CD4-positive, alpha-beta memory T cell (primary cell): ENCODE measurements around the gene MYOCD. TPM values are rescaled to one million over a fixed set of nuclear protein-coding genes. Genes with fewer than 3 reads are reported as not detected.

Experiments
- CTCF ChIA-PET: fragments of 350-600 bp; sonication (Branson Sonifier 250); formaldehyde crosslinking; loops from one replicate; lab custom pipeline; 2021; ENCODE audit warnings: inconsistent platforms; ENCODE audit not compliant: partially characterized antibody; lab: Charles Lee
- POLR2A ChIA-PET: fragments of 350-600 bp; sonication (Branson Sonifier 250); formaldehyde crosslinking; loops from one replicate; lab custom pipeline; 2021; ENCODE audit not compliant: partially characterized antibody; lab: Charles Lee
- DNase-seq, 5 donors: peaks; one replicate each; pipeline versions ENCODE4 v3.0.0 to v3.0.0-alpha.2; 2020 to 2022; ENCODE audit warnings: mixed read lengths in 1 of 5
- H3K27ac ChIP-seq: one replicate; pipeline ENCODE4 v1.7.0; 2013; ENCODE audit warnings: low read depth, low read length
- H3K27me3 ChIP-seq: 2 replicates; pipeline ENCODE4 v1.7.0; 2013; ENCODE audit warnings: mild to moderate bottlenecking, low read length, moderate library complexity; ENCODE audit not compliant: insufficient read depth
- H3K36me3 ChIP-seq: 2 replicates; pipeline ENCODE4 v1.7.0; 2013; ENCODE audit warnings: mild to moderate bottlenecking, low read length, moderate library complexity; ENCODE audit not compliant: insufficient read depth
- H3K4me1 ChIP-seq: 2 replicates; pipeline ENCODE4 v1.7.0; 2013; ENCODE audit warnings: mild to moderate bottlenecking, low read length, moderate library complexity; ENCODE audit not compliant: insufficient read depth
- H3K4me3 ChIP-seq, 2 donors: one replicate each; pipeline ENCODE4 v1.7.0; 2013; ENCODE audit warnings: low read length in 2 of 2, mild to moderate bottlenecking in 1 of 2
- H3K9me3 ChIP-seq, 2 donors: one replicate each; pipeline ENCODE4 v1.7.0; 2013; ENCODE audit warnings: low read length in 2 of 2, control low read depth in 1 of 2; ENCODE audit not compliant: control insufficient read depth in 1 of 2
- H3K27ac Mint-ChIP-seq, 7 donors: one replicate each; pipeline ENCODE4 v1.8.0; 2020 to 2021; ENCODE audit warnings: mixed read lengths in 7 of 7, mild to moderate bottlenecking in 6 of 7, inconsistent platforms in 3 of 7, moderate library complexity in 3 of 7
- H3K27me3 Mint-ChIP-seq, 2 donors: one replicate each; pipeline ENCODE4 v1.8.0; 2020 to 2021; ENCODE audit warnings: mixed read lengths in 2 of 2
- H3K36me3 Mint-ChIP-seq, 2 donors: one replicate each; pipeline ENCODE4 v1.8.0; 2020 to 2021; ENCODE audit warnings: mixed read lengths in 2 of 2, inconsistent platforms in 1 of 2, mild to moderate bottlenecking in 1 of 2
- H3K4me1 Mint-ChIP-seq, 4 donors: one replicate each; pipeline ENCODE4 v1.8.0; 2020 to 2021; ENCODE audit warnings: mixed read lengths in 4 of 4, mild to moderate bottlenecking in 1 of 4
- H3K4me3 Mint-ChIP-seq, 8 donors: one replicate each; pipeline ENCODE4 v1.8.0; 2020 to 2021; ENCODE audit warnings: mixed read lengths in 8 of 8, mild to moderate bottlenecking in 7 of 8, moderate library complexity in 6 of 8, inconsistent platforms in 3 of 8
- H3K9me3 Mint-ChIP-seq, 8 donors: one replicate each; pipeline ENCODE4 v1.8.0; 2020 to 2021; ENCODE audit warnings: mixed read lengths in 8 of 8, mild to moderate bottlenecking in 5 of 8, inconsistent platforms in 3 of 8, moderate library complexity in 1 of 8
- intact Hi-C: fragments of 100-400 bp; cut with micrococcal nuclease; formaldehyde crosslinking; loops from one replicate; pipeline ENCODE4 v1.15.1; 2023
- polyA plus RNA-seq, 2 donors: library from polyadenylated mRNA; unstranded; fragments of 300-500 nt; fragmentation: Illumina TruSeq; gene quantifications; one replicate each; pipeline ENCODE4 v1.2.3, GENCODE V29; 2021
- total RNA-seq, 2 experiments: library from RNA; stranded (reverse); gene quantifications; one replicate each; pipeline ENCODE4 v1.2.3, GENCODE V29; 2021

MYOCD gene, protein sequence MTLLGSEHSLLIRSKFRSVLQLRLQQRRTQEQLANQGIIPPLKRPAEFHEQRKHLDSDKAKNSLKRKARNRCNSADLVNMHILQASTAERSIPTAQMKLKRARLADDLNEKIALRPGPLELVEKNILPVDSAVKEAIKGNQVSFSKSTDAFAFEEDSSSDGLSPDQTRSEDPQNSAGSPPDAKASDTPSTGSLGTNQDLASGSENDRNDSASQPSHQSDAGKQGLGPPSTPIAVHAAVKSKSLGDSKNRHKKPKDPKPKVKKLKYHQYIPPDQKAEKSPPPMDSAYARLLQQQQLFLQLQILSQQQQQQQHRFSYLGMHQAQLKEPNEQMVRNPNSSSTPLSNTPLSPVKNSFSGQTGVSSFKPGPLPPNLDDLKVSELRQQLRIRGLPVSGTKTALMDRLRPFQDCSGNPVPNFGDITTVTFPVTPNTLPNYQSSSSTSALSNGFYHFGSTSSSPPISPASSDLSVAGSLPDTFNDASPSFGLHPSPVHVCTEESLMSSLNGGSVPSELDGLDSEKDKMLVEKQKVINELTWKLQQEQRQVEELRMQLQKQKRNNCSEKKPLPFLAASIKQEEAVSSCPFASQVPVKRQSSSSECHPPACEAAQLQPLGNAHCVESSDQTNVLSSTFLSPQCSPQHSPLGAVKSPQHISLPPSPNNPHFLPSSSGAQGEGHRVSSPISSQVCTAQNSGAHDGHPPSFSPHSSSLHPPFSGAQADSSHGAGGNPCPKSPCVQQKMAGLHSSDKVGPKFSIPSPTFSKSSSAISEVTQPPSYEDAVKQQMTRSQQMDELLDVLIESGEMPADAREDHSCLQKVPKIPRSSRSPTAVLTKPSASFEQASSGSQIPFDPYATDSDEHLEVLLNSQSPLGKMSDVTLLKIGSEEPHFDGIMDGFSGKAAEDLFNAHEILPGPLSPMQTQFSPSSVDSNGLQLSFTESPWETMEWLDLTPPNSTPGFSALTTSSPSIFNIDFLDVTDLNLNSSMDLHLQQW
- total RNA-seq, result not detected
- not detected for polyA plus RNA-seq

DNA sequence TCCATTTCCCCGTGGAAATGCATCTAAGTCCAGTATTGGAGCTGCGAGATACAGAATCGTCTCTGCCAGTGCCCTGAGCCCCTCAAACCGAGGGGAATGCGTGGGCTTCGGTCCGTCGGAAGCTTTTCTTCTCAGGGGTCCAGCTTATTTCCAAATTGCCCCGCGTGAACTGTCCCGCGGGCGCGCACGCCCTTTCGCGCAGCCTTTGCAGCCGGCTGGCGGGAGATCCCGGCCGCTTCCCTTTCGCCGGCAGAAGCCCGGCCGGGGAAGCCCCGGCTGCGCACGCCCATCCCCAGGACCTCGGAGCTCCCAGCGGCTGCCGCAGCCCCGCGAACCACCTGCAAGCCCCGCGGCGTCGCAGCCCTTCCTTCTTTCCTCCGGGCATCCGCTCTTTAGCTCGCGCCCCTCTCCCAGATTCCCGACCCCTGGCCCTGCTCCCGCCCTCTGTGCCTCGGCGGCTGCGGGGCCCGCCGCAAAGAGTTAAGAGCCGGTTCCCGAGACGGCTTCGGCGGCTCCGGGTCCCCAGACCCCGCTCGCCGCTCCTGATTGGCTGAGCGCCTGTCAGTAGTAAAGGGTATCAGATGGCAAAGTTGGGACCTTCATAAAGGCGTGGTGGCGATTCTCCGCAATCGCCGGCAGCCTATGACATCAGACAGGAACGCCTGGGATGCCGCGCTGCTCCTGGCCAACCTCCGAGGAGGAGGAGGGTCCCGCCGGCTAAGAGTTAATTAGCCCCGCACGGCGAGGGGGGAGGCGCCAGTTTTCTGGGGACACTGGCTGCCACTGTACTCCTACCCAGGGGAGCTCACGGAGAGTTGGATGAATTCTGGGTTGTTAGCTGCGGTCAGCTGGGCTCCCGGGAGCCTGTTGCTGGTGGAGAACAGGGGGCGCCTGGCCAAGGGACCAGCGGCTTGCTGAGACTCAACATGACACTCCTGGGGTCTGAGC lies at the start of gene MYOCD:
Gene MYOCD, plus strand, starts transcription at position 628 of the 948 bp plus-strand sequence. Its CDS starts 299 bp downstream, at position 927.
- no peak within 1 kb of the TSS for H3K4me3 ChIP-seq
- intact Hi-C loops, result no loop called here
- no peak within 1 kb of the TSS for H3K27ac ChIP-seq
- H3K9me3 ChIP-seq, result no peaks in the 10 kb centered on the region
- Mint-ChIP-seq H3K27me3 (peaks cover 25 to 29% of the 10 kb centered on the region in 2 donors), H3K4me1 (peaks cover 0 to 6% (median 2%) of the 10 kb centered on the region in 4 donors), H3K36me3 (no peaks in the 10 kb centered on the region), H3K27ac (no peak within 1 kb of the TSS), H3K9me3 (peaks cover 0 to 12% (median 5%) of the 10 kb centered on the region in 8 donors), H3K4me3 (peak within 1 kb of the TSS in 2 of 8 donors; percentile 11 to 27)
- no peak for DNase-seq
- ChIA-PET CTCF (no interaction called here), POLR2A (no interaction called here)
- no peaks in the 10 kb centered on the region for H3K36me3 ChIP-seq
- no peaks in the 10 kb centered on the region for H3K4me1 ChIP-seq
- no peaks in the 10 kb centered on the region for H3K27me3 ChIP-seq

DNA sequence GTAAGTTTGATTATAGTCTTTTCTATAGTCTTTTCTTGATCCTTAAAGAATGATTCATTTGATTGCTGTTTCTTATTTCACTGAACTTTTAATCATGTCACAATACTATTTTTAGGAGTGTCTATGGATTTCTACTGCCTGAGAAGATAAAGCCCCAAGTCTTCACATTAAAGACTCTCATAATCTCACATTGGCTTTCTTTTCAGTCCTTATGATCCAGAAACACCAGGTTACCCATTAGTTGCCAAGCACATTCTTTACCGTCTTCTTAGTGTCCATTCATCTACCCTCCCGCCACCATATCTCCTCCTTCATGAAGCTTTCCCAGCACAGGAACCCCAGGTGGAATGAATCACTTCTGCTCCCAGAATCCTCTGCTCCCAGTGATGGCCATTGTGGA lies 49.5 kb upstream of the MYOCD start:
- ChIA-PET CTCF (no interaction called here), POLR2A (no interaction called here)
- Mint-ChIP-seq H3K4me3 (no peak overlapping the region), H3K27ac (no peak overlapping the region), H3K4me1 (no peaks in the 10 kb centered on the region), H3K36me3 (no peaks in the 10 kb centered on the region), H3K9me3 (peaks cover 0 to 3% (median under 1%) of the 10 kb centered on the region in 8 donors), H3K27me3 (no peaks in the 10 kb centered on the region)
- Histone ChIP-seq H3K9me3 (no peaks in the 10 kb centered on the region), H3K36me3 (no peaks in the 10 kb centered on the region), H3K4me1 (no peaks in the 10 kb centered on the region), H3K27ac (no peak overlapping the region), H3K27me3 (no peaks in the 10 kb centered on the region), H3K4me3 (no peak overlapping the region)
- intact Hi-C loops, result no loop called here
- no peak for DNase-seq

GRCh38 chr17:12618557-12618956 lies 47.1 kb upstream of the MYOCD start:
- H3K9me3 Mint-ChIP-seq, result peaks cover 0 to 4% (median 2%) of the 10 kb centered on the region in 8 donors
- H3K27ac ChIP-seq, result no peak overlapping the region
- POLR2A ChIA-PET, result no interaction called here

GRCh38 chr17:12619459-12620199 lies 46.1 kb upstream of the MYOCD start:
- Histone ChIP-seq H3K4me1 (no peaks in the 10 kb centered on the region), H3K27me3 (no peaks in the 10 kb centered on the region), H3K9me3 (no peaks in the 10 kb centered on the region), H3K36me3 (no peaks in the 10 kb centered on the region), H3K27ac (no peak overlapping the region), H3K4me3 (no peak overlapping the region)
- H3K36me3 Mint-ChIP-seq, result peaks cover 0 to 3% of the 10 kb centered on the region in 2 donors
- H3K4me1 Mint-ChIP-seq, result no peaks in the 10 kb centered on the region
- no peak overlapping the region for H3K4me3 Mint-ChIP-seq
- POLR2A ChIA-PET, result no interaction called here
- no peak for DNase-seq
- H3K27me3 Mint-ChIP-seq, result peaks cover 0 to 2% of the 10 kb centered on the region in 2 donors
- H3K9me3 Mint-ChIP-seq, result peaks cover 0 to 8% (median 2%) of the 10 kb centered on the region in 8 donors
- CTCF ChIA-PET, result no interaction called here
- intact Hi-C loops, result no loop called here
- no peak overlapping the region for H3K27ac Mint-ChIP-seq

More at GRCh38 chr17:12618557-12618956, 47.1 kb upstream of the MYOCD start:
- intact Hi-C loops, result no loop called here
- Mint-ChIP-seq H3K36me3 (no peaks in the 10 kb centered on the region), H3K27ac (no peak overlapping the region), H3K27me3 (peaks cover 0 to 2% of the 10 kb centered on the region in 2 donors), H3K4me3 (no peak overlapping the region), H3K4me1 (no peaks in the 10 kb centered on the region)
- H3K4me3 ChIP-seq, result no peak overlapping the region
- DNase-seq, result no peak
- no peaks in the 10 kb centered on the region for H3K9me3 ChIP-seq
- no peaks in the 10 kb centered on the region for H3K36me3 ChIP-seq
- H3K4me1 ChIP-seq, result no peaks in the 10 kb centered on the region
- CTCF ChIA-PET, result no interaction called here
- H3K27me3 ChIP-seq, result no peaks in the 10 kb centered on the region

- Mint-ChIP-seq H3K27ac (no peak overlapping the region), H3K4me1 (no peaks in the 10 kb centered on the region), H3K36me3 (peaks cover 0 to 3% of the 10 kb centered on the region in 2 donors), H3K27me3 (peaks cover 0 to 2% of the 10 kb centered on the region in 2 donors), H3K4me3 (no peak overlapping the region), H3K9me3 (peaks cover 0 to 8% (median 2%) of the 10 kb centered on the region in 8 donors)
- no peak overlapping the region for H3K4me3 ChIP-seq
- DNase-seq, result no peak
- POLR2A ChIA-PET, result no interaction called here
- no peak overlapping the region for H3K27ac ChIP-seq
- H3K9me3 ChIP-seq, result no peaks in the 10 kb centered on the region
- H3K36me3 ChIP-seq, result no peaks in the 10 kb centered on the region
- H3K27me3 ChIP-seq, result no peaks in the 10 kb centered on the region
- no peaks in the 10 kb centered on the region for H3K4me1 ChIP-seq
- intact Hi-C loops, result no loop called here
- CTCF ChIA-PET, result no interaction called here
These were observed 45.4 kb upstream of the MYOCD start for GRCh38 chr17:12620200-12620720.

GRCh38 chr17:12622726-12623125 lies 43.0 kb upstream of the MYOCD start:
- Histone ChIP-seq H3K27ac (no peak overlapping the region), H3K27me3 (no peaks in the 10 kb centered on the region), H3K4me1 (no peaks in the 10 kb centered on the region), H3K36me3 (no peaks in the 10 kb centered on the region), H3K9me3 (no peaks in the 10 kb centered on the region), H3K4me3 (no peak overlapping the region)
- DNase-seq, result no peak
- Mint-ChIP-seq H3K4me3 (no peak overlapping the region), H3K36me3 (peaks cover 0 to 3% of the 10 kb centered on the region in 2 donors), H3K4me1 (no peaks in the 10 kb centered on the region), H3K9me3 (peaks cover 0 to 8% (median 2%) of the 10 kb centered on the region in 8 donors), H3K27ac (no peak overlapping the region), H3K27me3 (peaks cover 0 to 2% of the 10 kb centered on the region in 2 donors)
- POLR2A ChIA-PET, result no interaction called here
- intact Hi-C loops, result no loop called here
- CTCF ChIA-PET, result no interaction called here
